Bronchial epithelial cell (primary cell): Measurements from ENCODE around the gene OSBPL9. TPM values are rescaled to one million over a fixed set of nuclear protein-coding genes. Genes with fewer than 3 reads are reported as not detected.

Source experiments
- DNase-seq: peaks from one replicate; pipeline ENCODE4 v3.0.0-alpha.2; 2010; ENCODE audit warnings: low read depth
- FAIRE-seq: peaks from 2 replicates; lab custom pipeline; 2011; peaks lifted over from hg19 to GRCh38; lab: Jason Lieb, UNC
- H3K27me3 ChIP-seq: 2 replicates; pipeline ENCODE4 v1.5.1; 2011; ENCODE audit warnings: low read length; ENCODE audit not compliant: control insufficient read depth, insufficient read depth
- H3K36me3 ChIP-seq: 2 replicates; pipeline ENCODE4 v1.5.1; 2011; ENCODE audit warnings: low read length; ENCODE audit not compliant: control insufficient read depth, insufficient read depth
- H3K4me3 ChIP-seq: 2 replicates; pipeline ENCODE4 v1.5.1; 2011; ENCODE audit warnings: mild to moderate bottlenecking, low read depth, low read length, control low read depth
- total RNA-seq: library from RNA; depleted of rRNA; stranded (reverse); fragments of >200 nt; gene quantifications from 2 replicates; pipeline ENCODE4 v1.2.1, GENCODE V29; 2014
- TF ChIP-seq, protein P1 (sequence below): IDR thresholded peaks from 2 replicates; pipeline ENCODE4 v1.5.1; 2011; ENCODE audit warnings: mild to moderate bottlenecking, moderate library complexity, low read length, control low read depth, inconsistent platforms; ENCODE audit not compliant: insufficient read depth, severe bottlenecking

The OSBPL9 gene
- total RNA-seq, 1 donor from 2014 or later = 69.8 TPM

DNA sequence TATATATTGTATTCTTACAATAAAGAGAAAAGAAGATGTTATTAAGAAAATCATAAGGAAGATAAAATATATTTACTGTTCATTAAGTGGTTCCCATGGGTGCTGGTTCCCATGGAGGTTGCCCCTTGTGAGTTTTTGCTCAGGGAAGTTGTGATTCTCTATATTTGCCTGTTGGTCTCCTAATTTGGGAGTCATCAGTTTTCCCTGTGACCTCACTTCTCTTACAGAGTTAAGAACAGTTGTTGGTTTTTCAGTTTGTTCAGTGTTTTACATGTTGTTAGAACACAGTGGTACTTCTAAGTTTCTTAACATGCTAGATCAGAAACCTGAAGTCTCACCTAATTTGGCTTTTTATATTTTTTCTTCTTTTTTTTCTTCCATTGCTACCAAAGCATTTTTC is 109.2 kb downstream of the OSBPL9 start:
- TF ChIP-seq, protein P1, sequence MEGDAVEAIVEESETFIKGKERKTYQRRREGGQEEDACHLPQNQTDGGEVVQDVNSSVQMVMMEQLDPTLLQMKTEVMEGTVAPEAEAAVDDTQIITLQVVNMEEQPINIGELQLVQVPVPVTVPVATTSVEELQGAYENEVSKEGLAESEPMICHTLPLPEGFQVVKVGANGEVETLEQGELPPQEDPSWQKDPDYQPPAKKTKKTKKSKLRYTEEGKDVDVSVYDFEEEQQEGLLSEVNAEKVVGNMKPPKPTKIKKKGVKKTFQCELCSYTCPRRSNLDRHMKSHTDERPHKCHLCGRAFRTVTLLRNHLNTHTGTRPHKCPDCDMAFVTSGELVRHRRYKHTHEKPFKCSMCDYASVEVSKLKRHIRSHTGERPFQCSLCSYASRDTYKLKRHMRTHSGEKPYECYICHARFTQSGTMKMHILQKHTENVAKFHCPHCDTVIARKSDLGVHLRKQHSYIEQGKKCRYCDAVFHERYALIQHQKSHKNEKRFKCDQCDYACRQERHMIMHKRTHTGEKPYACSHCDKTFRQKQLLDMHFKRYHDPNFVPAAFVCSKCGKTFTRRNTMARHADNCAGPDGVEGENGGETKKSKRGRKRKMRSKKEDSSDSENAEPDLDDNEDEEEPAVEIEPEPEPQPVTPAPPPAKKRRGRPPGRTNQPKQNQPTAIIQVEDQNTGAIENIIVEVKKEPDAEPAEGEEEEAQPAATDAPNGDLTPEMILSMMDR = no peak
- Histone ChIP-seq H3K36me3 (no peaks in the 10 kb centered on the region), H3K4me3 (no peak overlapping the region), H3K27me3 (no peaks in the 10 kb centered on the region)
- no peak for DNase-seq
- no peak for FAIRE-seq

GRCh38 chr1:51726544-51727225 is 109.8 kb downstream of the OSBPL9 start:
- no peaks in the 10 kb centered on the region for H3K36me3 ChIP-seq
- TF ChIP-seq, protein P1 = no peak
- FAIRE-seq (no peak), DNase-seq (no peak)
- no peak overlapping the region for H3K4me3 ChIP-seq
- H3K27me3 ChIP-seq = no peaks in the 10 kb centered on the region

GRCh38 chr1:51727366-51727765 is 110.5 kb downstream of the OSBPL9 start:
- DNase-seq (no peak), FAIRE-seq (no peak)
- H3K27me3 ChIP-seq = no peaks in the 10 kb centered on the region
- H3K4me3 ChIP-seq = no peak overlapping the region
- TF ChIP-seq, protein P1 = no peak
- H3K36me3 ChIP-seq = no peaks in the 10 kb centered on the region

GRCh38 chr1:51728611-51729155 is 111.8 kb downstream of the OSBPL9 start:
- TF ChIP-seq, protein P1 = no peak
- H3K27me3 ChIP-seq = no peaks in the 10 kb centered on the region
- H3K4me3 ChIP-seq = peak overlapping the region; percentile 80
- no peaks in the 10 kb centered on the region for H3K36me3 ChIP-seq
- FAIRE-seq = no peak
- DNase-seq = peak; percentile 29

GRCh38 chr1:51729156-51729823 is 112.4 kb downstream of the OSBPL9 start:
- no peaks in the 10 kb centered on the region for H3K36me3 ChIP-seq
- no peak for FAIRE-seq
- DNase-seq = peak; percentile 91

More at GRCh38 chr1:51729156-51729823, 112.4 kb downstream of the OSBPL9 start:
- TF ChIP-seq, protein P1 = no peak
- no peaks in the 10 kb centered on the region for H3K27me3 ChIP-seq
- peak overlapping the region; percentile 80 for H3K4me3 ChIP-seq
